HG02763 (cell line): ENCODE results near the gene SCMH1.
"Not testable (repeated sequence)": the region's sequence is repeated elsewhere in the genome, so short reads cannot be mapped to it uniquely, and the experiment has no call there.

Experiments
- ATAC-seq: cut with Tn5 transposase; IDR thresholded peaks from one replicate; pipeline ENCODE4 v1.9.1; 2021; ENCODE audit warnings: mild to moderate bottlenecking, moderate library complexity; ENCODE audit not compliant: unreplicated experiment

Gene SCMH1

GRCh38 chr1:41217441-41217840 lies 24.7 kb downstream of the SCMH1 start:
- no peak for ATAC-seq

GRCh38 chr1:41215623-41216022 lies 26.5 kb downstream of the SCMH1 start:
- ATAC-seq: no peak

- ATAC-seq: no peak
Observed at GRCh38 chr1:41213341-41213740, 28.8 kb downstream of the SCMH1 start.

- not testable (repeated sequence) for ATAC-seq
Observed at GRCh38 chr1:41211608-41212007, 30.5 kb downstream of the SCMH1 start.

- ATAC-seq: not testable (repeated sequence)
Observed at GRCh38 chr1:41207053-41207452, 35.1 kb downstream of the SCMH1 start.

GRCh38 chr1:41200728-41201127 lies 41.4 kb downstream of the SCMH1 start:
- no peak for ATAC-seq

- no peak for ATAC-seq
Observed at GRCh38 chr1:41199375-41199774, 42.7 kb downstream of the SCMH1 start.

GRCh38 chr1:41192456-41193178 lies 49.5 kb downstream of the SCMH1 start:
- ATAC-seq: no peak

- no peak for ATAC-seq
Observed at GRCh38 chr1:41184446-41184845, 57.7 kb downstream of the SCMH1 start.

GRCh38 chr1:41178230-41178629 lies 63.9 kb downstream of the SCMH1 start:
- ATAC-seq: not testable (repeated sequence)

- ATAC-seq: no peak
Observed at GRCh38 chr1:41175546-41175945, 66.6 kb downstream of the SCMH1 start.

GRCh38 chr1:41174170-41174569 lies 67.9 kb downstream of the SCMH1 start:
- no peak for ATAC-seq

- ATAC-seq: no peak
Observed at GRCh38 chr1:41173651-41174050, 68.5 kb downstream of the SCMH1 start.

GRCh38 chr1:41171266-41171874 lies 70.7 kb downstream of the SCMH1 start:
- no peak for ATAC-seq

GRCh38 chr1:41169799-41170180 lies 72.3 kb downstream of the SCMH1 start:
- ATAC-seq: no peak

- no peak for ATAC-seq
Observed at GRCh38 chr1:41169066-41169798, 72.9 kb downstream of the SCMH1 start.

- ATAC-seq: no peak
Observed at GRCh38 chr1:41167667-41168066, 74.4 kb downstream of the SCMH1 start.

- no peak for ATAC-seq
Observed at GRCh38 chr1:41164727-41165126, 77.4 kb downstream of the SCMH1 start.

GRCh38 chr1:41162441-41162840 lies 79.7 kb downstream of the SCMH1 start:
- no peak for ATAC-seq

- no peak for ATAC-seq
Observed at GRCh38 chr1:41161846-41162245, 80.3 kb downstream of the SCMH1 start.

GRCh38 chr1:41160498-41161110 lies 81.5 kb downstream of the SCMH1 start:
- no peak for ATAC-seq

GRCh38 chr1:41158966-41159365 lies 83.1 kb downstream of the SCMH1 start:
- ATAC-seq: no peak
